Left ventricle myocardium inferior (tissue), 1 donor: ENCODE results near the gene GNAI3. TPM values are rescaled to one million over a fixed set of nuclear protein-coding genes. Genes with fewer than 3 reads are reported as not detected.

ENCODE experiments used
- DNase-seq: peaks from one replicate; pipeline ENCODE4 v3.0.0-alpha.2; 2020
- H3K27ac ChIP-seq: fragments of 200-600 bp; replicated peaks from 2 replicates; pipeline ENCODE4 v1.8.0; 2021
- H3K27me3 ChIP-seq: fragments of 200-600 bp; 2 replicates; pipeline ENCODE4 v1.8.0; 2021; ENCODE audit warnings: low read depth
- H3K36me3 ChIP-seq: fragments of 200-600 bp; 2 replicates; pipeline ENCODE4 v1.8.0; 2021
- H3K4me1 ChIP-seq: fragments of 200-600 bp; 2 replicates; pipeline ENCODE4 v1.8.0; 2021
- H3K4me3 ChIP-seq: fragments of 200-600 bp; 2 replicates; pipeline ENCODE4 v1.8.0; 2021; ENCODE audit warnings: mild to moderate bottlenecking, moderate library complexity
- H3K9me3 ChIP-seq: fragments of 200-600 bp; replicated peaks from 2 replicates; pipeline ENCODE4 v1.8.0; 2021
- CTCF ChIP-seq: fragments of 200-600 bp; IDR thresholded peaks from 2 replicates; pipeline ENCODE4 v1.8.0; 2021; ENCODE audit warnings: antibody characterized with exemption, mild to moderate bottlenecking, borderline replicate concordance
- intact Hi-C: fragments of 100-400 bp; cut with micrococcal nuclease; formaldehyde crosslinking; loops from one replicate; pipeline ENCODE4 v1.11.0; 2022
- total RNA-seq: library from RNA; stranded (reverse); fragmentation: NEBNext Ultra II Directional; extraction: Animal tissue kit (Norgen Biotek cat#: 25700); gene quantifications from one replicate; pipeline ENCODE4 v1.2.1, GENCODE V29; 2021
- donor health status: DM: no; HTN: yes; CAD: no; lungs with severe emphysema.

Gene GNAI3
- total RNA-seq, 1 donor from 2014 or later: 2.0 TPM

- H3K4me3 ChIP-seq: no peak overlapping the region
- no peak for TF ChIP-seq CTCF
- intact Hi-C loops: loop anchor here (10.0 kb wide), 1 partner anchor 441 kb away; the partner anchor contains the start of gene AHCYL1
- H3K4me1 ChIP-seq: peaks cover 18% of the 10 kb centered on the region
- no peaks in the 10 kb centered on the region for H3K36me3 ChIP-seq
- H3K9me3 ChIP-seq: no peaks in the 10 kb centered on the region
- H3K27me3 ChIP-seq: no peaks in the 10 kb centered on the region
- H3K27ac ChIP-seq: no peak overlapping the region
- no peak for DNase-seq
These were observed 5.0 kb upstream of the GNAI3 start for GRCh38 chr1:109543283-109543987.

GRCh38 chr1:109543988-109544735 lies 4.3 kb upstream of the GNAI3 start:
- intact Hi-C loops: loop anchor here (10.0 kb wide), 1 partner anchor 441 kb away; the partner anchor contains the start of gene AHCYL1
- no peak for DNase-seq
- Histone ChIP-seq H3K4me3 (no peak overlapping the region), H3K36me3 (no peaks in the 10 kb centered on the region), H3K27me3 (no peaks in the 10 kb centered on the region), H3K4me1 (peaks cover 26% of the 10 kb centered on the region), H3K27ac (no peak overlapping the region), H3K9me3 (no peaks in the 10 kb centered on the region)
- TF ChIP-seq CTCF: no peak

- H3K4me1 ChIP-seq: peaks cover 49% of the 10 kb centered on the region
- H3K4me3 ChIP-seq: peak overlapping the region; percentile 91
- H3K9me3 ChIP-seq: no peaks in the 10 kb centered on the region
- intact Hi-C loops: loop anchor here (5.0 to 10.0 kb wide), 3 partner anchors 86 to 438 kb away; partner anchors contain the start of gene AHCYL1
- H3K27ac ChIP-seq: peak overlapping the region; percentile 93
- H3K27me3 ChIP-seq: no peaks in the 10 kb centered on the region
- peak; percentile 91 for TF ChIP-seq CTCF
- no peaks in the 10 kb centered on the region for H3K36me3 ChIP-seq
- peak; percentile 83 for DNase-seq
These were observed 1.9 kb upstream of the GNAI3 start for GRCh38 chr1:109546311-109547109.

- intact Hi-C loops: loop anchor here (5.0 to 10.0 kb wide), 3 partner anchors 85 to 437 kb away; partner anchors contain the start of gene AHCYL1
- peak overlapping the region; percentile 91 for H3K4me3 ChIP-seq
- peak overlapping the region; percentile 93 for H3K27ac ChIP-seq
- DNase-seq: no peak
- H3K9me3 ChIP-seq: no peaks in the 10 kb centered on the region
- H3K27me3 ChIP-seq: no peaks in the 10 kb centered on the region
- no peak for TF ChIP-seq CTCF
- H3K36me3 ChIP-seq: no peaks in the 10 kb centered on the region
- H3K4me1 ChIP-seq: peaks cover 61% of the 10 kb centered on the region
These were observed 723 bp upstream of the GNAI3 start for GRCh38 chr1:109547463-109548320.

- Histone ChIP-seq H3K4me3 (no peak overlapping the region), H3K9me3 (no peaks in the 10 kb centered on the region), H3K36me3 (no peaks in the 10 kb centered on the region), H3K27me3 (no peaks in the 10 kb centered on the region), H3K27ac (peak overlapping the region; percentile 33), H3K4me1 (peaks cover 80% of the 10 kb centered on the region)
- no peak for TF ChIP-seq CTCF
- DNase-seq: no peak
- intact Hi-C loops: no loop called here
These were observed 8.1 kb downstream of the GNAI3 start for GRCh38 chr1:109556563-109556962.
